HepG2 (cell line): Measurements from ENCODE around the gene CLDN20. TPM values are rescaled to one million over a fixed set of nuclear protein-coding genes. Genes with fewer than 3 reads are reported as not detected.

Source experiments
- AKAP8 ChIP-seq: sonication (generic); formaldehyde crosslinking; IDR thresholded peaks from 2 replicates; pipeline ENCODE4 v1.5.1; 2020; ENCODE audit warnings: mild to moderate bottlenecking, missing genetic modification reagents
- CCDC6 ChIP-seq: sonication (generic); formaldehyde crosslinking; IDR thresholded peaks from 2 replicates; pipeline ENCODE4 v1.8.1; 2022; ENCODE audit warnings: mild to moderate bottlenecking, missing genetic modification reagents, moderate library complexity
- CEBPB ChIP-seq: IDR thresholded peaks from 2 replicates; pipeline ENCODE4 v1.6.1; 2011; ENCODE audit warnings: low read depth, low read length, improper control_type of control experiment, borderline replicate concordance
- CREB1 ChIP-seq, 2 experiments: fragments of 450-650 bp in 1 of 2; IDR thresholded peaks; 2 replicates each; pipeline ENCODE4 v1.6.1; 2016 to 2017; ENCODE audit warnings: control low read depth in 1 of 2, mild to moderate bottlenecking in 1 of 2, missing compliant biosample characterization in 1 of 2, missing genetic modification characterization in 1 of 2
- EED ChIP-seq: sonication (generic); formaldehyde crosslinking; IDR thresholded peaks from 2 replicates; pipeline ENCODE4 v1.5.0; 2020; ENCODE audit warnings: mild to moderate bottlenecking, missing genetic modification reagents
- ETV5 ChIP-seq: IDR thresholded peaks from 2 replicates; pipeline ENCODE4 v1.6.1; 2018; ENCODE audit warnings: missing biosample characterization, missing genetic modification reagents, inconsistent platforms, borderline replicate concordance
- FLYWCH1 ChIP-seq: sonication (generic); formaldehyde crosslinking; IDR thresholded peaks from 2 replicates; pipeline ENCODE4 v1.8.1; 2023; ENCODE audit warnings: mild to moderate bottlenecking, missing genetic modification reagents
- NR2C2 ChIP-seq: sonication (generic); formaldehyde crosslinking; IDR thresholded peaks from 2 replicates; pipeline ENCODE4 v1.4.0; 2020; ENCODE audit warnings: missing genetic modification reagents, mild to moderate bottlenecking, moderate library complexity, borderline replicate concordance
- SMAD1 ChIP-seq: sonication (generic); formaldehyde crosslinking; IDR thresholded peaks from 2 replicates; pipeline ENCODE4 v1.4.0; 2020; ENCODE audit warnings: missing genetic modification reagents, low read depth, mild to moderate bottlenecking, borderline replicate concordance
- THAP9 ChIP-seq: sonication (generic); formaldehyde crosslinking; IDR thresholded peaks from 2 replicates; pipeline ENCODE4; 2020; ENCODE audit warnings: missing genetic modification reagents, mild to moderate bottlenecking, borderline replicate concordance
- UBTF ChIP-seq: sonication (generic); formaldehyde crosslinking; IDR thresholded peaks from 2 replicates; pipeline ENCODE4 v1.4.0; 2020; ENCODE audit warnings: mild to moderate bottlenecking, missing genetic modification reagents
- USF2 ChIP-seq, 2 experiments: sonication (generic) in 1 of 2; formaldehyde crosslinking in 1 of 2; IDR thresholded peaks; 2 replicates each; pipeline versions ENCODE4 v1.5.1 to v1.6.1; 2011 to 2020; ENCODE audit warnings: borderline replicate concordance in 1 of 2, low read depth in 1 of 2, low read length in 1 of 2, mild to moderate bottlenecking in 1 of 2, missing genetic modification reagents in 1 of 2, moderate library complexity in 1 of 2
- ZFP82 ChIP-seq: sonication (generic); formaldehyde crosslinking; IDR thresholded peaks from 2 replicates; pipeline ENCODE4 v1.5.1; 2020; ENCODE audit warnings: mild to moderate bottlenecking, missing genetic modification reagents, borderline replicate concordance
- ZNF232 ChIP-seq: sonication (generic); formaldehyde crosslinking; IDR thresholded peaks from 2 replicates; pipeline ENCODE4 v1.4.0; 2020; ENCODE audit warnings: missing genetic modification reagents, borderline replicate concordance
- ZNF484 ChIP-seq: sonication (generic); formaldehyde crosslinking; IDR thresholded peaks from 2 replicates; pipeline ENCODE4 v1.5.1; 2020; ENCODE audit warnings: mild to moderate bottlenecking, low read depth, missing genetic modification reagents, borderline replicate concordance
- ZNF790 ChIP-seq: sonication (generic); formaldehyde crosslinking; IDR thresholded peaks from 2 replicates; pipeline ENCODE4 v1.8.0; 2022; ENCODE audit warnings: missing genetic modification reagents, mild to moderate bottlenecking, borderline replicate concordance
- polyA plus RNA-seq, 8 experiments: library from polyadenylated mRNA; depleted of rRNA in 3 of 8; stranded (reverse) in 7 of 8; unstranded in 1 of 8; fragments of >200 nt; fragmentation: Illumina TruSeq in 4 of 8; extraction: Trizol in 4 of 8; gene quantifications; 2 replicates each; pipeline versions ENCODE4 v1.2.1 to v1.2.3, GENCODE V29; 2011 to 2016; ENCODE audit warnings: low read depth in 4 of 8, missing spikeins in 1 of 8, mixed read lengths in 1 of 8; ENCODE audit not compliant: insufficient read depth in 1 of 8
- total RNA-seq, 5 experiments: library from RNA; depleted of rRNA; stranded (reverse); fragments of >200 nt; fragmentation: Illumina TruSeq; extraction: Trizol; gene quantifications; 2 replicates each; pipeline ENCODE4 v1.2.3, GENCODE V29; 2016; ENCODE audit warnings: low read depth in 1 of 5

The CLDN20 gene
- total and polyA plus RNA-seq, 2 of the 13 experiments (the other 11 are each of a cell fraction or from before 2014, with no cell fraction given), result not detected

GRCh38 chr6:155223646-155224451 is 40.0 kb upstream of the CLDN20 start (continued):
- TF ChIP-seq USF2 (IDR thresholded peaks at IDR 0.05; ENCODE audit: low read depth, low read length), result no peak
- no peak for TF ChIP-seq USF2 (CRISPR knock-in tag; IDR thresholded peaks at IDR 0.05; ENCODE audit: borderline replicate concordance)
- no peak for TF ChIP-seq THAP9 (CRISPR knock-in tag)
- TF ChIP-seq UBTF, result no peak
- TF ChIP-seq SMAD1, result no peak
- TF ChIP-seq CREB1 (IDR thresholded peaks at IDR 0.05), result peak; percentile 54; the same call in 1 of the 2 replicates
- peak; percentile 40; the same call in 1 of the 2 replicates for TF ChIP-seq CREB1 (CRISPR knock-in tag; IDR thresholded peaks at IDR 0.05)
- TF ChIP-seq ZNF484, result no peak
- 0 out of 2 replicates have a peak, but pooled peaks have one; percentile 59 for TF ChIP-seq ZNF232 (CRISPR knock-in tag)
- TF ChIP-seq EED, result no peak
- no peak for TF ChIP-seq ZFP82 (CRISPR knock-in tag)
- no peak for TF ChIP-seq AKAP8 (CRISPR knock-in tag)
- no peak for TF ChIP-seq NR2C2 (CRISPR knock-in tag)
- TF ChIP-seq CEBPB, result peak; percentile 32; the same call in 1 of the 2 replicates
- no peak for TF ChIP-seq ZNF790 (CRISPR knock-in tag)
- TF ChIP-seq ETV5 (CRISPR knock-in tag), result 0 out of 2 replicates have a peak, but pooled peaks have one; percentile 17
- no peak for TF ChIP-seq CCDC6
- TF ChIP-seq FLYWCH1 (CRISPR knock-in tag), result no peak
